Measurements from ENCODE around the gene SLC37A1.

Gene SLC37A1

DNA sequence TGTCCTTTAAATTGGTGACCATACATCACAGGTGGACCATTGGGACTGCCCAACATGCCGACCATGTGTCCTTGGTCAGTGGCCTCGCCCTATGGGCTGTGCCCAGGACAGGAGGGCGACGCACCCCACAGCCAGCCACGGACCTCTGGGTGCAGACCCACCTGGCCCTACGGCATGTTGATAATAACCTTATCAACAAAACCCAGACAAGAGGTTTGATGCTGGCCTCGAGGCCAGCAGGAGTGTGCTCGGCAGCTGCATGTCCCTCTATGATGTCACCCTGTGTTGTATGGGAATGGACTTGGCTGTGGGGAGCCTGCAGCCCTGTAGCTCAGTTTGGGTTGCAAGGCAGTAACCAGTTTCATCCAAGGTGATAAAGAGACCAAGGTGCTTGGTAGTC, 32.1 kb downstream of the SLC37A1 start:
- no peak overlapping the region for H3K4me3 ChIP-seq (ENCODE audit: low read length, poor library complexity, severe bottlenecking)
- H3K4me1 ChIP-seq (ENCODE audit: insufficient read depth, low read length, poor library complexity, severe bottlenecking): no peaks in the 10 kb centered on the region
- no peak overlapping the region for H2AFZ ChIP-seq (ENCODE audit: low read length)
- H3F3A ChIP-seq (ENCODE audit: low read depth): no peaks in the 10 kb centered on the region
- no peaks in the 10 kb centered on the region for H3K9me2 ChIP-seq (replicated peaks; ENCODE audit: low read depth, low read length)
- H3K9me3 ChIP-seq (ENCODE audit: insufficient read depth, low read depth, low read length): no peaks in the 10 kb centered on the region
- H3K9ac ChIP-seq (ENCODE audit: low read depth, low read length, poor library complexity, severe bottlenecking): no peak overlapping the region
- TF ChIP-seq EZH2phosphoT487 (IDR thresholded peaks at IDR 0.05; ENCODE audit: borderline replicate concordance): no peak
- TF ChIP-seq CTCF (conservative IDR thresholded peaks at IDR 0.05; ENCODE audit: low read length): no peak
- no peaks in the 10 kb centered on the region for H3K27me3 ChIP-seq (ENCODE audit: insufficient read depth, low read length, poor library complexity, severe bottlenecking)
- H3K36me3 ChIP-seq (ENCODE audit: insufficient read depth, low read length): peaks cover 97% of the 10 kb centered on the region; the same call in 1 of the 2 replicates
- no peaks in the 10 kb centered on the region for H4K20me1 ChIP-seq (ENCODE audit: insufficient read depth, low read length, poor library complexity, severe bottlenecking)
- no peaks in the 10 kb centered on the region for H3K79me2 ChIP-seq (ENCODE audit: insufficient read depth, low read length)
- H3K4me2 ChIP-seq (ENCODE audit: low read depth, low read length, poor library complexity, severe bottlenecking): no peak overlapping the region

DNA sequence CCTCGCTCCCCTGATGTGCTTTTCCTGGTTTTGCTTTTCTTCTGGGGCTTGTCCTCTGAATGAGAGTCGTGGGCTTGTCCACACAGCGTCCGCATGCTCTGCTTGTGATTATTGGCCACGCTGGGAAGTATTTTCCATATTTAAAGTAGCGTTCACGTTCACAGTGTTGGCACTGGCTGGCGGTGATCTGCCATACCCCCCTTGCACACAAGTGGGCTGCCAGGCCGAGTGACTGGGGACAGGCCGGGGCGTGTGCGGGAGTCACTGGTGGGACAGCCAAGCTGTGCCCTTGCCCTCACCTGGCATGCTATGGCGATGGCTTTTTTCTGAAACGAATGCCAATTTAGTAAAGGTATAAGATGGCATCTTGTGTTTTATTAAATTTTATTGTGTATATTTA, 32.8 kb downstream of the SLC37A1 start:
- no peaks in the 10 kb centered on the region for H3F3A ChIP-seq (ENCODE audit: low read depth)
- peaks cover 97% of the 10 kb centered on the region; the same call in 1 of the 2 replicates for H3K36me3 ChIP-seq (ENCODE audit: insufficient read depth, low read length)
- H3K9ac ChIP-seq (ENCODE audit: low read depth, low read length, poor library complexity, severe bottlenecking): no peak overlapping the region
- no peaks in the 10 kb centered on the region for H4K20me1 ChIP-seq (ENCODE audit: insufficient read depth, low read length, poor library complexity, severe bottlenecking)
- H3K27me3 ChIP-seq (ENCODE audit: insufficient read depth, low read length, poor library complexity, severe bottlenecking): no peaks in the 10 kb centered on the region
- no peaks in the 10 kb centered on the region for H3K4me1 ChIP-seq (ENCODE audit: insufficient read depth, low read length, poor library complexity, severe bottlenecking)
- no peaks in the 10 kb centered on the region for H3K79me2 ChIP-seq (ENCODE audit: insufficient read depth, low read length)
- no peak overlapping the region for H3K4me3 ChIP-seq (ENCODE audit: low read length, poor library complexity, severe bottlenecking)
- no peaks in the 10 kb centered on the region for H3K9me3 ChIP-seq (ENCODE audit: insufficient read depth, low read depth, low read length)
- no peak overlapping the region for H2AFZ ChIP-seq (ENCODE audit: low read length)
- no peaks in the 10 kb centered on the region for H3K9me2 ChIP-seq (replicated peaks; ENCODE audit: low read depth, low read length)
- H3K4me2 ChIP-seq (ENCODE audit: low read depth, low read length, poor library complexity, severe bottlenecking): no peak overlapping the region
- no peak for TF ChIP-seq CTCF (conservative IDR thresholded peaks at IDR 0.05; ENCODE audit: low read length)
- TF ChIP-seq EZH2phosphoT487 (IDR thresholded peaks at IDR 0.05; ENCODE audit: borderline replicate concordance): no peak

- H3K4me1 ChIP-seq (ENCODE audit: insufficient read depth, low read length, poor library complexity, severe bottlenecking): no peaks in the 10 kb centered on the region
- no peaks in the 10 kb centered on the region for H3K9me2 ChIP-seq (replicated peaks; ENCODE audit: low read depth, low read length)
- TF ChIP-seq EZH2phosphoT487 (IDR thresholded peaks at IDR 0.05; ENCODE audit: borderline replicate concordance) (no peak), CTCF (conservative IDR thresholded peaks at IDR 0.05; ENCODE audit: low read length) (no peak)
- H3K36me3 ChIP-seq (ENCODE audit: insufficient read depth, low read length): peaks cover 95% of the 10 kb centered on the region; the same call in 1 of the 2 replicates
- no peaks in the 10 kb centered on the region for H3K9me3 ChIP-seq (ENCODE audit: insufficient read depth, low read depth, low read length)
- no peaks in the 10 kb centered on the region for H4K20me1 ChIP-seq (ENCODE audit: insufficient read depth, low read length, poor library complexity, severe bottlenecking)
- no peaks in the 10 kb centered on the region for H3K27me3 ChIP-seq (ENCODE audit: insufficient read depth, low read length, poor library complexity, severe bottlenecking)
- no peak overlapping the region for H3K4me2 ChIP-seq (ENCODE audit: low read depth, low read length, poor library complexity, severe bottlenecking)
- no peak overlapping the region for H3K4me3 ChIP-seq (ENCODE audit: low read length, poor library complexity, severe bottlenecking)
- H2AFZ ChIP-seq (ENCODE audit: low read length): no peak overlapping the region
- no peak overlapping the region for H3K9ac ChIP-seq (ENCODE audit: low read depth, low read length, poor library complexity, severe bottlenecking)
- H3K79me2 ChIP-seq (ENCODE audit: insufficient read depth, low read length): no peaks in the 10 kb centered on the region
- H3F3A ChIP-seq (ENCODE audit: low read depth): no peaks in the 10 kb centered on the region
These were observed 33.6 kb downstream of the SLC37A1 start for GRCh38 chr21:42547001-42547905.

All from Loucy (cell line).